GM18907 (cell line): ENCODE results near the gene FGD4.
"Not testable (repeated sequence)": the region's sequence is repeated elsewhere in the genome, so short reads cannot be mapped to it uniquely, and the experiment has no call there.

Experiments
- ATAC-seq: cut with Tn5 transposase; IDR thresholded peaks from one replicate; pipeline ENCODE4 v1.9.1; 2021; ENCODE audit warnings: mild to moderate bottlenecking, moderate library complexity; ENCODE audit not compliant: unreplicated experiment

The FGD4 gene

GRCh38 chr12:32515137-32515873 lies 115.9 kb downstream of the FGD4 start:
- no peak for ATAC-seq

- ATAC-seq: no peak
These were observed 116.9 kb downstream of the FGD4 start for GRCh38 chr12:32516230-32516629.

- ATAC-seq: no peak
These were observed 118.6 kb downstream of the FGD4 start for GRCh38 chr12:32517966-32518365.

GRCh38 chr12:32519047-32519446 lies 119.7 kb downstream of the FGD4 start:
- ATAC-seq: no peak

- ATAC-seq: peak; percentile 80
These were observed 123.2 kb downstream of the FGD4 start for GRCh38 chr12:32522331-32523221.

- not testable (repeated sequence) for ATAC-seq
These were observed 126.4 kb downstream of the FGD4 start for GRCh38 chr12:32525802-32526201.

GRCh38 chr12:32526343-32526742 lies 127.0 kb downstream of the FGD4 start:
- ATAC-seq: not testable (repeated sequence)

GRCh38 chr12:32532422-32532821 lies 133.1 kb downstream of the FGD4 start:
- ATAC-seq: no peak

GRCh38 chr12:32532951-32533350 lies 133.6 kb downstream of the FGD4 start:
- no peak for ATAC-seq

- not testable (repeated sequence) for ATAC-seq
These were observed 134.1 kb downstream of the FGD4 start for GRCh38 chr12:32533506-32533905.

GRCh38 chr12:32533971-32534590 lies 134.7 kb downstream of the FGD4 start:
- peak; percentile 80 for ATAC-seq

GRCh38 chr12:32534698-32535097 lies 135.3 kb downstream of the FGD4 start:
- no peak for ATAC-seq

- peak; percentile 57 for ATAC-seq
These were observed 136.1 kb downstream of the FGD4 start for GRCh38 chr12:32535288-32535999.

- ATAC-seq: no peak
These were observed 136.6 kb downstream of the FGD4 start for GRCh38 chr12:32536000-32536345.

GRCh38 chr12:32541754-32542374 lies 142.5 kb downstream of the FGD4 start:
- no peak for ATAC-seq

- no peak for ATAC-seq
These were observed 143.3 kb downstream of the FGD4 start for GRCh38 chr12:32542428-32543229.

- no peak for ATAC-seq
These were observed 145.5 kb downstream of the FGD4 start for GRCh38 chr12:32544893-32545292.

- no peak for ATAC-seq
These were observed 146.1 kb downstream of the FGD4 start for GRCh38 chr12:32545413-32545980.

- ATAC-seq: no peak
These were observed 146.9 kb downstream of the FGD4 start for GRCh38 chr12:32546272-32546671.
